Bone marrow (tissue), 2 donors: ENCODE data around the gene ETV6.

Experiments used
- DNase-seq, 2 donors: peaks; one replicate each; lab custom pipeline; 2025; lab: John Stamatoyannopoulos, UW

ETV6 gene

GRCh38 chr12:11922361-11922760, 272.9 kb downstream of the ETV6 start:
- DNase-seq, result no peak

DNA sequence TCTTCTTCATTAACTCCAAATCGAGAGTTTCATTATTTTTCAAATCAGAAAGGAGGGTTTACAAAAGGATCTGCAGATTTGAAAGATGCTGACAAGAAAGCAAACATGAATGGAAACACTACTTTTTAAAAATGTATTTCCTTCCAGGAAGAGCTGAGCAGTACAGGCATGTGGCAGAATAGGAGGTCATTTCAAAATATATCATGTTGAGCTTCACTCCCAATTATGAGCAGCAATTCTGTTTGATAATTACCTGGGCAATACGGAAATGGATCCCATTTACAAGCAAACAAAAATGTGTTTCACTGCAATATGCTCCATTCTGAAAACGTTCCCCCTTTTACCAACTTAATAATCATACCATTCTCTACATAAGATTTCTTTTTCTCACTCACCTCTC, 273.6 kb downstream of the ETV6 start:
- DNase-seq, result no peak

GRCh38 chr12:11927286-11927935, 277.9 kb downstream of the ETV6 start:
- no peak for DNase-seq

GRCh38 chr12:11929714-11930113, 280.2 kb downstream of the ETV6 start:
- DNase-seq, result no peak

DNA sequence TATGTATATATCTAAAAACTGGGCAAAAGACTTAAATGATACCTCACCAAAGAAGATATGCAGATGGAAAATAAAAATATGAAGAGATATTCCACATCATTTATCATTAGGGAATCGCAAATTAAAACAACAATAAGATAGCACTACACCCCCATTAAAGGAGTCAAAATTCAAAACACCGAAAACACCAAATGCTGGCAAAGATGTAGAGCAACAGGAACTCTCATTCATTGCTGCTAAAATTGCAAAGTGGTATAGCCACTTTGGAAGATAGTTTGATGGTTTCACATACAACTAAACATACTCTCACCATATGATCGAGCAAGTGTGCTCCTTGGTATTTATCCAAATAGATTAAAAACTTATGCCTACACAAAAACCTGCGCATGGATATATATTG, 289.7 kb downstream of the ETV6 start:
- no peak for DNase-seq

GRCh38 chr12:11941606-11942337, 292.3 kb downstream of the ETV6 start:
- DNase-seq, result no peak

- DNase-seq, result no peak
These were observed 294.6 kb downstream of the ETV6 start for GRCh38 chr12:11943919-11944700.
